Right lobe of liver (tissue), 6 donors: Measurements from ENCODE around the gene SNTB2. TPM values are rescaled to one million over a fixed set of nuclear protein-coding genes. Genes with fewer than 3 reads are reported as not detected.

Experiments used
- ATAC-seq, 4 donors: fragments of 200-7000 bp; cut with Tn5 transposase; one replicate each; pipeline ENCODE4 v1.9.1; 2020; ENCODE audit warnings: mild to moderate bottlenecking in 4 of 4, moderate library complexity in 4 of 4
- DNase-seq, 3 donors: peaks; one replicate each; pipeline ENCODE4 v3.0.0-alpha.2; 2020
- H3K27ac ChIP-seq, 3 donors: fragments of 200-600 bp; one replicate each; pipeline ENCODE4 v1.8.0; 2022
- H3K27me3 ChIP-seq, 2 donors: fragments of 200-600 bp; one replicate each; pipeline ENCODE4 v1.8.0; 2022
- H3K36me3 ChIP-seq, 4 donors: fragments of 200-600 bp; sonication (generic) in 1 of 4; one replicate each; pipeline versions ENCODE4 v1.5.1 to v1.8.0; 2017 to 2022; ENCODE audit warnings: control low read depth in 1 of 4
- H3K4me1 ChIP-seq, 4 donors: fragments of 200-600 bp; sonication (generic) in 1 of 4; one replicate each; pipeline versions ENCODE4 v1.5.1 to v1.8.0; 2017 to 2022; ENCODE audit warnings: control low read depth in 1 of 4
- H3K4me3 ChIP-seq, 3 donors: fragments of 200-600 bp; one replicate each; pipeline ENCODE4 v1.8.0; 2022
- H3K9me3 ChIP-seq, 4 donors: fragments of 200-600 bp; sonication (generic) in 1 of 4; one replicate each; pipeline versions ENCODE4 v1.5.1 to v1.8.0; 2017 to 2022; ENCODE audit warnings: control low read depth in 1 of 4
- CTCF ChIP-seq, 4 donors: fragments of 200-600 bp in 3 of 4; fragments of 450-650 bp in 1 of 4; IDR thresholded peaks; one replicate each; pipeline versions ENCODE4 v1.5.1 to v1.8.0; 2016 to 2022; ENCODE audit warnings: antibody characterized with exemption in 4 of 4, mild to moderate bottlenecking in 2 of 4
- POLR2A ChIP-seq: fragments of 450-650 bp; IDR thresholded peaks from one replicate; pipeline ENCODE4 v1.6.1; 2017; ENCODE audit warnings: antibody characterized with exemption, mild to moderate bottlenecking
- WGBS: methylation state at CpG from one replicate; pipeline ENCODE4 v1.1.6; 2018; ENCODE audit warnings: low coverage, low lambda C conversion rate; ENCODE audit not compliant: insufficient coverage; ENCODE audit errors: missing lambda C conversion rate; 5-methylcytosine and 5-hydroxymethylcytosine counted together
- intact Hi-C, 2 donors: fragments of 100-400 bp; cut with DNase I; formaldehyde crosslinking; loops; one replicate each; pipeline versions ENCODE4 v1.11.2 to v1.14.1; 2022
- total RNA-seq, 6 experiments: library from RNA; depleted of rRNA in 2 of 6; stranded (reverse); fragments of >200 nt in 2 of 6; fragmentation: NEBNext Ultra II Directional in 3 of 6; extraction: Animal tissue kit (Norgen Biotek cat#: 25700) in 3 of 6; gene quantifications; one replicate each; pipeline versions ENCODE4 v1.1.0 to v1.2.4, GENCODE V29; 2016 to 2023
- donor health status: DM: no; HTN: yes; CAD: no.
- donor health status: DM: no; HTN: no; CAD: no.
- donor health status: DM: no; HTN: no; CAD: no.
- donor health status: DM: no; HTN: yes; CAD: no.
- donor health status: DM: no; HTN: yes; CAD: no.

Gene SNTB2
- total RNA-seq, 6 experiments from 2014 or later, result 7.5 to 13.9 (median 10.6) TPM

- Histone ChIP-seq H3K36me3 (peaks cover 0 to 49% (median 21%) of the 10 kb centered on the region in 4 donors), H3K9me3 (no peaks in the 10 kb centered on the region), H3K4me3 (no peak overlapping the region), H3K27ac (peak overlapping the region in 2 of 3 donors; percentile 76 to 95), H3K27me3 (no peaks in the 10 kb centered on the region), H3K4me1 (peaks cover 3 to 73% (median 34%) of the 10 kb centered on the region in 4 donors)
- intact Hi-C loops, result no loop called here
- no peak for ATAC-seq
- TF ChIP-seq POLR2A (no peak), CTCF (IDR thresholded peaks at IDR 0.05) (no peak)
- DNase-seq, result peak in 1 of 3 donors; percentile 43
- 81% methylated on average over 7 of the region's 10 CpGs for WGBS
Measured at GRCh38 chr16:69324585-69325253, 137.8 kb downstream of the SNTB2 start.

- intact Hi-C loops, result no loop called here
- peak overlapping the region; percentile 52 to 95 (median 76) for H3K27ac ChIP-seq
- peak in 1 of 3 donors; percentile 51 for DNase-seq
- no peaks in the 10 kb centered on the region for H3K27me3 ChIP-seq
- WGBS, result 82% methylated on average over 2 of the region's 6 CpGs
- TF ChIP-seq POLR2A (no peak), CTCF (IDR thresholded peaks at IDR 0.05) (no peak)
- H3K4me3 ChIP-seq, result peak overlapping the region in 1 of 3 donors; percentile 12
- H3K9me3 ChIP-seq, result no peaks in the 10 kb centered on the region
- no peak for ATAC-seq
- H3K36me3 ChIP-seq, result peaks cover 0 to 38% (median 12%) of the 10 kb centered on the region in 4 donors
- H3K4me1 ChIP-seq, result peaks cover 3 to 74% (median 34%) of the 10 kb centered on the region in 4 donors
Measured at GRCh38 chr16:69325784-69326171, 138.8 kb downstream of the SNTB2 start.

- intact Hi-C loops, result no loop called here
- TF ChIP-seq POLR2A (peak; percentile 56), CTCF (IDR thresholded peaks at IDR 0.05) (no peak)
- H3K36me3 ChIP-seq, result peaks cover 0 to 33% (median 7%) of the 10 kb centered on the region in 4 donors
- H3K4me1 ChIP-seq, result peaks cover 3 to 74% (median 34%) of the 10 kb centered on the region in 4 donors
- H3K27ac ChIP-seq, result peak overlapping the region; percentile 61 to 95 (median 79)
- H3K4me3 ChIP-seq, result peak overlapping the region in 1 of 3 donors; percentile 12
- 17% methylated on average over 5 of the region's 7 CpGs for WGBS
- no peaks in the 10 kb centered on the region for H3K27me3 ChIP-seq
- DNase-seq (peak; percentile 72 to 91 (median 86)), ATAC-seq (peak; percentile 41 to 67 (median 60))
- H3K9me3 ChIP-seq, result no peaks in the 10 kb centered on the region
Measured at GRCh38 chr16:69326172-69326873, 139.4 kb downstream of the SNTB2 start.

- intact Hi-C loops, result no loop called here
- H3K27ac ChIP-seq, result peak overlapping the region; percentile 61 to 95 (median 79)
- no peaks in the 10 kb centered on the region for H3K27me3 ChIP-seq
- TF ChIP-seq POLR2A (no peak), CTCF (IDR thresholded peaks at IDR 0.05) (no peak)
- ATAC-seq (no peak), DNase-seq (peak in 2 of 3 donors; percentile 22 to 42)
- WGBS, result 77% methylated on average over 14 of the region's 14 CpGs
- peaks cover 0 to 32% (median 7%) of the 10 kb centered on the region in 4 donors for H3K36me3 ChIP-seq
- no peaks in the 10 kb centered on the region for H3K9me3 ChIP-seq
- H3K4me3 ChIP-seq, result no peak overlapping the region
- H3K4me1 ChIP-seq, result peaks cover 3 to 69% (median 34%) of the 10 kb centered on the region in 4 donors
Measured at GRCh38 chr16:69327585-69328310, 140.8 kb downstream of the SNTB2 start.
